Endothelial cell of umbilical vein (primary cell): ENCODE measurements around the gene FBXL17.

ENCODE experiments used
- CTCF ChIP-seq, 2 donors: IDR thresholded peaks; 1 replicate in 1 of 2; 2 replicates in 1 of 2; pipeline ENCODE4 v1.5.1; 2011; ENCODE audit warnings: low read length in 2 of 2, mild to moderate bottlenecking in 2 of 2, moderate library complexity in 2 of 2, control low read depth in 1 of 2, inconsistent platforms in 1 of 2, low read depth in 1 of 2; ENCODE audit not compliant: insufficient read depth in 1 of 2; ENCODE audit errors: extremely low read depth in 1 of 2
- EZH2 ChIP-seq: IDR thresholded peaks from 2 replicates; pipeline ENCODE4 v1.6.1; 2012; ENCODE audit warnings: borderline replicate concordance, low read depth, mild to moderate bottlenecking, moderate library complexity, low read length, inconsistent platforms; ENCODE audit not compliant: severe bottlenecking
- MAX ChIP-seq: IDR thresholded peaks from 2 replicates; pipeline ENCODE4 v1.6.1; 2011; ENCODE audit not compliant: insufficient read depth, insufficient read length
- POLR2AphosphoS5 ChIP-seq: IDR thresholded peaks from 2 replicates; pipeline ENCODE4 v1.6.1; 2012; ENCODE audit warnings: low read depth, mild to moderate bottlenecking, control low read depth, low read length, moderate library complexity; ENCODE audit not compliant: insufficient read depth

- no peak for TF ChIP-seq CTCF (IDR thresholded peaks at IDR 0.05; ENCODE audit: extremely low read depth in 1 of 2, insufficient read depth in 1 of 2, low read depth in 1 of 2, low read length in 2 of 2)
- TF ChIP-seq EZH2 = no peak
- TF ChIP-seq POLR2AphosphoS5 = no peak
- TF ChIP-seq MAX = no peak
Observed at GRCh38 chr5:107832746-107833145, 549.2 kb downstream of the FBXL17 start.
